ENCODE results near the gene PZP.
"Not testable (repeated sequence)": the region's sequence is repeated elsewhere in the genome, so short reads cannot be mapped to it uniquely, and the experiment has no call there.

PZP gene

DNA sequence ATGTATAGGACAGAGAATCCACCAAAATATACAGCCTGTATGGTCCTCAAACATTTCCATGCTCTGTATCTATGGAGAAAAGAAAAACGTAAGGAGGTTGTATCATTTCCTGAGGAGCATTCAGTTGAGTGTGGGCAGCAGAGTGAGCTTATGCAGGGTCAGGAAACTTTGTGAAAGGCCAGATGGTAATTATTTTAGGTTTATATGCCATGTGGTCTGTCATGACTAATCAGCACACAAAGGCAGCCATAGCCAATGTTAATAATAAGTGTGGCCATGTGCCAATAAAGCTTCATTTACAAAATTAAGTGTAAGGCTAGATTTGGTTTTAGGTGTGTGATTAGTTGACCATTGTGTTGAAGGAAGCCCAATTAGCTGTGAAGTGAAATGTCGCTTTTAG lies 59.3 kb downstream of the PZP start:
- no peaks in the 10 kb centered on the region for H3K27me3 Mint-ChIP-seq
- peaks cover 13% of the 10 kb centered on the region for H3K9me3 Mint-ChIP-seq
- H3K4me1 Mint-ChIP-seq (ENCODE audit: low read depth): peaks cover 19% of the 10 kb centered on the region
- DNase-seq: no peak
- H3K4me3 Mint-ChIP-seq: no peak overlapping the region
- H3K27ac Mint-ChIP-seq: no peak overlapping the region
- H3K36me3 Mint-ChIP-seq (ENCODE audit: low read depth): peaks cover 14% of the 10 kb centered on the region

DNA sequence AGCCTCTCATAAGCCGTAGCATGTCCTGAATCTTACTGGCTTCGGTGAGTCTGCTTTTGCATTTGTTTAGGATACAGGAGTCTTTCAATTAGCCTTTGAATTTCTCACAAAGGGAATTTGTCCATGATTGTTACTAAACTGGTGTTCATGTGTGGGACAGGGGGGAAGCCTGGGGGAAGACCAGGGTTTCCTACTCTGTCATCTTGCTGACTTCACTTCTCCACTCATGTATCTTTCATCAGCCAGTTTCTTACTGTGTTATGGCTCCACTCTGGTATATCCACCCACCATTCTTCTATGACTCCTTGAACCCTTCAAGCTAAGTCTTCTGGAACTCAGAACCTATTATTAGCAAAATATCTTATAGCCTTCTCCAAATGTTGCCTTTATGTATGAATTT lies 60.7 kb downstream of the PZP start:
- Mint-ChIP-seq H3K27ac (no peak overlapping the region), H3K36me3 (ENCODE audit: low read depth) (peaks cover 16% of the 10 kb centered on the region), H3K27me3 (no peaks in the 10 kb centered on the region), H3K9me3 (peaks cover 18% of the 10 kb centered on the region), H3K4me3 (no peak overlapping the region), H3K4me1 (ENCODE audit: low read depth) (peaks cover 19% of the 10 kb centered on the region)
- DNase-seq: no peak

DNA sequence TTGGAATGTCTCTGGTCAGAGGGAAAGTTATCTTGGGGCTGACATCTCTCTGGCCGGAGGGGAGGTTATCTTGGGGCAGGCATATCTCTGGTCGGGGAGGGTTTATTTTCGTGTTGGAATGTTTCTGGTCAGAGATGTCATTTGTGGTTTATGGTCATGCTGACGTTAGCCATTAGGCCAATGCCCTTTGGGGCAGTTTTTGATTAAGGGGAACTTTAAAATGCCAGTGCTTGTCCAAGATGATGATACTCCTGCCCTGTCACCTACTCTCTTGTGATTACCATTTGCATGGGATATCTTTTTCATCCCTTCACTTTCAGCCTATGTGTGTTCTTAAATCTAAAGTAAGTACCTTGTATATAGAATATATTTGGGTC lies 63.5 kb downstream of the PZP start:
- DNase-seq: no peak
- H3K27ac Mint-ChIP-seq: no peak overlapping the region
- H3K9me3 Mint-ChIP-seq: peaks cover 18% of the 10 kb centered on the region
- H3K4me1 Mint-ChIP-seq (ENCODE audit: low read depth): peaks cover 19% of the 10 kb centered on the region
- H3K4me3 Mint-ChIP-seq: no peak overlapping the region
- no peaks in the 10 kb centered on the region for H3K27me3 Mint-ChIP-seq
- peaks cover 13% of the 10 kb centered on the region for H3K36me3 Mint-ChIP-seq (ENCODE audit: low read depth)

DNA sequence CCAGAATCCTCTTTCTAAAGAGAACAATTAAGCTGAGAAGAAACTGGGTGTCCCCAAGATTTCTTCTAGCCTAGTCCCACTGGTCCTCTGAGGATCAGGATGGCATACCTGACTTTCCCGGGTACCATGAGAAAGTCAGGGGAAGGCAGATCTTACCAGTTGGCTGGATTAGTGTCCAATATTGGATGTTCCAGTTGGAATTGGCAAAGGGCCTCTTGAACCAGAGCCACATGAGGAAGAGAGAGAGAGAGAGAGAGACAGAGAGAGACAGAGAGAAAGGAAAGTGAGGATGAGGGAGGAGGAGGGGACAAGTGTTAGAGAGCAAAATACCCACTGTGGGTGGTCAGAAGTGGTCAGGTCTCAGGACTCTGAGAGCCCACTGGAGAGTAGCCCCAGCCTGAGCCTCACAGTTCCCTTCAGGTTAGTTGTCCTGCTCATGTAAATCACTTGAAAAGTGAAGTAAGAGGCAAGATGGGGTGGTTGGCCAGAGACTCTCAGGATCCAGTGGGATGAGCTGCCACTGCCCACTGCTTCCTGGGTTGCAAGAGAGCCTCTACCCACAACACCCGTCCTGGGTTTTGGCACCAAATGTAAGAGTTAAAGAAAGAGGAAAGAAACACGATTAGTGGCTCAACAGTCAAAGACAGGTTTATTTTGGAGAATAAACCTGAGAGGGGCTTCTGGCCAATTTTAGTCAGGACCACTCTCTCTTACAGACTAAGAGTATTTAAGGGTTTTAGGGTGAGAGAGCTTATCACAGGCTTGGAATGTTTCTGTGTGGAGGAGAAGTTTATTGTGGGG lies 64.1 kb downstream of the PZP start:
- H3K9me3 Mint-ChIP-seq: peaks cover 18% of the 10 kb centered on the region
- no peak for DNase-seq
- peaks cover 13% of the 10 kb centered on the region for H3K36me3 Mint-ChIP-seq (ENCODE audit: low read depth)
- H3K27me3 Mint-ChIP-seq: no peaks in the 10 kb centered on the region
- H3K27ac Mint-ChIP-seq: no peak overlapping the region
- H3K4me3 Mint-ChIP-seq: no peak overlapping the region
- H3K4me1 Mint-ChIP-seq (ENCODE audit: low read depth): peaks cover 19% of the 10 kb centered on the region

DNA sequence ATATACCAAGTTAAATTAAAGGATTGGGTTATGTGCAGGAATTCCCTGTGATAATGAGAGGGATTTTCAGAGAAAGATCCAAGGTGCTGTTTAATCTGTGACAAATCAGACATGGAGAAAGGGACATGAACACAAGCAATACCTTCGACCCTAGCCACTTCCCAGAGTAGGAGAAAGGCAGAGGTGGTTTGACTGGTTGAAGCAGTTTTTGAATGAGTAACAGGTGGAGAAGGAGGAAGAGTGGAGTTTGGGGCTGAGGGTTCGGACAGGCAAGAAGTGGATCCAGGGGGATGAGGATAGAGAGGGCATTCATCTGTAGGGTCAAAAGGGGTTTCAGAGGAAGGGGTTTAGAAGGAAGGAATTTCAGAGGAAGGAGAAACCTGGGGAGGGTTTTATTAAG lies 65.1 kb downstream of the PZP start:
- Mint-ChIP-seq H3K27ac (no peak overlapping the region), H3K4me3 (no peak overlapping the region), H3K4me1 (ENCODE audit: low read depth) (peaks cover 19% of the 10 kb centered on the region), H3K27me3 (no peaks in the 10 kb centered on the region), H3K36me3 (ENCODE audit: low read depth) (peaks cover 13% of the 10 kb centered on the region), H3K9me3 (peaks cover 18% of the 10 kb centered on the region)
- DNase-seq: no peak

DNA sequence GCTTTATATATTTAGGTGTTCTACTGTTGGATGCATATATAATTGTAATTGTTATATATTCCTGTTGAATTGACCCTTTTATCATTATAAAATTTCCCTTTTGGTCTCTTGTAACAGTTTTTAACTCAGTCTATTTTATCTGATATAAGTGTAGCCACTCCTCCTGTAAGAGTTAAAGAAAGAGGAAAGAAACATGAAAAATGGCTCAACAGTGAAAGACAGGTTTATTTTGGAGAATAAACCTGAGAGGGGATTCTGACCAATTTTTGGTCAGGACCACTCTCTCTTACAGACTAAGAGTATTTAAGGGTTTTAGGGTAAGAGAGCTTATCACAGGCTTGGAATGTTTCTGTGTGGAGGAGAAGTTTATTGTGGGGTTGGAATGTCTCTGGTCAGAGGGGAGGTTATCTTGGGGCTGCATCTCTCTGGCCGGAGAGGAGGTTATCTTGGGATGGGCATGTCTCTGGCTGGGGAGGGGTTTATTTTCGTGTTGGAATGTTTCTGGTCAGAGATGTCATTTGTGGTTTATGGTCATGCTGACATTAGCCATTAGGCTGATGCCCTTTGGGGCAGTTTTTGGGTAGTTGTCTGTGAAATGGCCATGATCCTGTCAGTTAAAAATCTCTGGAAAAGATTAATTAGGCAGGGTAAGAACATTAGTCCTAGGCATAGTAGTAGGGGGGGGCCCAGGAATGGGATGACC lies 68.5 kb downstream of the PZP start:
- H3K27me3 Mint-ChIP-seq; H3K4me3 Mint-ChIP-seq; H3K27ac Mint-ChIP-seq; DNase-seq; H3K4me1 Mint-ChIP-seq (ENCODE audit: low read depth); H3K36me3 Mint-ChIP-seq (ENCODE audit: low read depth): not testable (repeated sequence)
- H3K9me3 Mint-ChIP-seq: peaks cover 13% of the 10 kb centered on the region

DNA sequence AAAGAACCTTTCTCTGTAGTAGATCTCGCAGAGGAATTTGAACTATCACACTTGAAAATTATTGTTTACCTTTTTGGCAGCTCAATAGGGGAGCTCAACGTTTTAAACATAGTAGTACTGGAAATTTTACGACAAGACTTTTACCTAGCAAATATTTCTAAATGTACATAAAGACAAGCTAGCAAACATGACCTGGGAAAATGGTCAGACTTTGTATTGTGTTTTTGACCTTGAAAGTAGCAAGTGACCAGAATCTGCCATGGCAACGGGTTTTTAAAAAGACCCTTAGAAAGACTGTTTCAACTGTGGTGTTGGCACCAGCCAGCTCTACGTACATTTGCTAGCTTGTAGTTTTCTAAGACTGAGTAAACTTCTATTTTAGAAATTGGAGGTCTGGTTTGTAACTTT lies 72.3 kb downstream of the PZP start:
- Mint-ChIP-seq H3K4me1 (ENCODE audit: low read depth) (peaks cover 2% of the 10 kb centered on the region), H3K9me3 (no peaks in the 10 kb centered on the region), H3K27me3 (no peaks in the 10 kb centered on the region), H3K27ac (no peak overlapping the region), H3K36me3 (ENCODE audit: low read depth) (no peaks in the 10 kb centered on the region), H3K4me3 (no peak overlapping the region)
- no peak for DNase-seq

DNA sequence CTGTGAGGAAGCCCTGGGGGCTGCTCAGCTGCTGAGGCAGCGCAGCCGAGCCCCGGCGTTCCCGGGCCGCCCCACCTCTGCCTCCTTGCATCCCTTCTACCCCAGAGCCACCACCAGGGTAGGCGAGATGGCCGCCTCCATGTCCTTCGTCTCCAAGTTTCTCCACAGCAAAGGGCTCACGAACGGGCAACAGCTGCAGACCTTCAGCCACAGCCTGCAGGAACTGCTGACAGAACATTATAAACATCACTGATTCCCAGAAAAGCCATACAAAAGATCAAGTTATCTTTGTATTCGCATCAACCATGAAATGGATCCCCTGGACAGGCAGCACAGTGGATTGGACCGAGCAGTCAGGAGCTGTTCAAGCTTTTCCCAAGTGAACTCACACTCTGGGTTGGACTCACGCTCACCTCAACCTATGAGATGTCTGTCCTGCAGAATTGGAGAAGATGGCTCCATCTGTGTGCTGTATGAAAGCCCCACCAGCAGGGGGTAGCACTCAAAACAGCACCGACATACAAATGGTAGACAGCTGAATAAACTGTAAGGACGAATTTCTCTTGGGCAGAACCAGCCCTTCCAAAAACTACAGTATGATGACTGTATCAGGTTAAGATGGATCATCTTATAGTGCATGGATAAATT lies 73.1 kb downstream of the PZP start:
- Mint-ChIP-seq H3K36me3 (ENCODE audit: low read depth) (no peaks in the 10 kb centered on the region), H3K4me1 (ENCODE audit: low read depth) (peaks cover 2% of the 10 kb centered on the region), H3K9me3 (no peaks in the 10 kb centered on the region), H3K27me3 (no peaks in the 10 kb centered on the region), H3K27ac (no peak overlapping the region), H3K4me3 (no peak overlapping the region)
- no peak for DNase-seq

DNA sequence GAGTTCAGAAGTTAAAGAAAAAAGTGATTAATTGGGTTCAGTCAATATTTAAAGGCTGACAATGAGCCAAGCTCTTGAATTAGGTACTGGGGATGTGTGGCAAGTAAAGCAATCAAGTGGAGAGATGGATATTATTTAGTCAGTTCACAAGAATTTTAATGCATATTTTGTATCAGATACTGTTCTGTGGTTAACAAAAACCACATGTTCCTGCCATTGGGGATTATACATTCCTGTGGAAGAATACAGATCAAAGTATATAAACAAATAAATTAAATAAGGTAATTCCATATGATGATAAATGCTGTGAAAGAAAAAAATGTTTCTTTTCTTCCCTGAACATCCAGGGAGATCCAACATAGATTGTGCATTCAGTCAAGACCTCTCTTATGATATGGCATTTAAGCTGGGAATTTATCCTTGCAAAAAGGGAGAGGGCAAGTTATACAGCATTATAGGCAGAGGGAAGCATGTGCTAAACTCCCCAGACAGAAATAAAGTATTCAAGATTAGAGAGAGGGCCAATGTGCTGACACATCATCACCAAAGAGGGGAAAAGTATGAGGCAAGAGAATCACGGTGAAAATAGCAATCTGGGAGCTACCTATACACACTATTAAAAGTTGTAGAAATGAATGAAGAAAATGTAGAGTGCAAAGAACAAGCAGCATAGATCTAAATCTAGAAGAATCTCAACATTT lies 74.8 kb downstream of the PZP start:
- DNase-seq: no peak
- no peak overlapping the region for H3K27ac Mint-ChIP-seq
- H3K4me1 Mint-ChIP-seq (ENCODE audit: low read depth): peaks cover 2% of the 10 kb centered on the region

DNA sequence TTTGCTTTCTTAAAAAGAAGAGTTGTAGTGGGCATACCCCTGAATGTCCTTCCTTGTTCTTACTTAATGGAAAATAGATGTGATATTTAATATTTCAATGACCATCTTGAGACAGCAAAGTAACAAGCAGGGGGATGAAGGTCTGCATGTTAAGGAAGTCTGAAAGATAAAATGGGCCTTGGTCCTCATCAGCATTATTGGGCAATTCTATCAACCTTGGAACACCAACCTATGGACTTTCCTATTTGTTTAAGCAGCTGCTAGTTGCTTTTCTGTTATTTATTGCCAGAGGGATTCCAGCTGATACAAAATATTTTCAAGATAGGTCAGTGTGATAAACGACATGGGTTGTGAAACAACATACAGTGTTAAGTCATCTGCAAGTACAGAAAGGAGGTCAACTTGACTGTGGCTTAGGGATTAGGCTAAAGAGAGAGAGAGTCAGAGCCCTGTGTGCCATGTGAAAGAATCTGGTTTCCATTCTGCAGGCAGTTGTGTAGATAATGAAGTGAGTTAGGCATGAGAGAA lies 76.1 kb downstream of the PZP start:
- H3K27ac Mint-ChIP-seq: no peak overlapping the region
- H3K4me1 Mint-ChIP-seq (ENCODE audit: low read depth): peaks cover 2% of the 10 kb centered on the region
- H3K4me3 Mint-ChIP-seq: no peak overlapping the region
- no peaks in the 10 kb centered on the region for H3K27me3 Mint-ChIP-seq
- peaks cover 10% of the 10 kb centered on the region for H3K36me3 Mint-ChIP-seq (ENCODE audit: low read depth)
- H3K9me3 Mint-ChIP-seq: peaks cover 2% of the 10 kb centered on the region
- DNase-seq: no peak

More for the DNA sequence above, 74.8 kb downstream of the PZP start:
- Mint-ChIP-seq H3K27me3 (no peaks in the 10 kb centered on the region), H3K4me3 (no peak overlapping the region), H3K36me3 (ENCODE audit: low read depth) (no peaks in the 10 kb centered on the region), H3K9me3 (peaks cover 2% of the 10 kb centered on the region)

DNA sequence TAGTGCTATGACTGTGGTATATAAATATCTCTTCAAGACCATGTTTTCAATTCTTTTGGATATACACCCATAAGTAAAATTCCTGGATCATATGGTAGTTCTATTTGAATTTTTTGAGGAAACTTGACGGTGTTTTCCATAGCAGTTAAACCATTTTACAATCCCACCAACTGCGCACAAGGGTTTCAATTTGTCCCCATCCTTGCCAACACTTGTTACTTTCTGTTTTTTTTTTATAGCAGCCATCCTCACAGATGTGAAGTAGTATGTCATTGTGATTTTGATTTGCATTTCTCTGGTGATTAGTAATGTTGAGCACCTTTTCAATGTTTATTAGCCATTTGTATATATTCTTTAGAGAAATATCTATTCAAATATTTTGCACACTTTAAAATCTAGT lies 78.0 kb downstream of the PZP start:
- peaks cover 2% of the 10 kb centered on the region for H3K9me3 Mint-ChIP-seq
- H3K36me3 Mint-ChIP-seq (ENCODE audit: low read depth): peaks cover 10% of the 10 kb centered on the region
- no peak overlapping the region for H3K4me3 Mint-ChIP-seq
- DNase-seq: no peak
- H3K4me1 Mint-ChIP-seq (ENCODE audit: low read depth): peaks cover 2% of the 10 kb centered on the region
- H3K27ac Mint-ChIP-seq: no peak overlapping the region
- H3K27me3 Mint-ChIP-seq: no peaks in the 10 kb centered on the region

DNA sequence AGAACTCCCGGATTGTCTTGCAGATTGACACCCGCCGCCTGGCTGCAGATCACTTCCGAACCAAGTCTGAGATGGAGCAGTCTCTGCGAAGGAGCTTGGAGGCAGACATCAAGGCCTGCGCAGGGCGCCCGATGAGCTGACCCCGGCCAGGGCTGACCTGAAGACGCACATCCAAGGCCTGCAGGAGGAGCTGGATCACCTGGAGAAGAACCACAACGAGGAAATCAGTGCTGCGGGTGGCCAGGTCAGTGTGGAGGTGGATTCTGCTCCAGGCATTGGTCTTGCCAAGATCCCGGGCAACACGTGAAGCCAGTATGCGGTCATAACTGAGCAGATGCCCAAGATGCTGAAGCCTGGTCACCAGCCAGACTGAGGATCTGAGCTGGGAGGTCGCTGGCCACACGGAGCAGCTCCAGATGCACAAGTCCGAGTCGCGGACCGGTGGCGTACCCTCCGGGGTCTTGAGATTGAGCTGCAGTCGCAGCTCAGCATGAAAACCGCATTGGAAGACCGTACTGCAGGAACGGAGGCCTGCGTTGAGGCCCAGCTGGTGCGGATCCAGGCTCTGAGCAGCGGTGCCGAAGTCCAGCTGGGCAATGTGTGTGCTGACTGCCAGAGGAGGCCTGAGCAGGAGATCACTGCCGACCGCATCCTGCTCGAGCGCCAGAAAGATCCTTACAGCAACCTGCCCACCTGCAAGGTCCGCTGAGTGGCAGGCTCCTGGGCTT lies 80.1 kb downstream of the PZP start:
- H3K27me3 Mint-ChIP-seq: no peaks in the 10 kb centered on the region
- H3K36me3 Mint-ChIP-seq (ENCODE audit: low read depth): peaks cover 10% of the 10 kb centered on the region
- peaks cover 1% of the 10 kb centered on the region for H3K4me1 Mint-ChIP-seq (ENCODE audit: low read depth)
- no peak overlapping the region for H3K27ac Mint-ChIP-seq
- no peak overlapping the region for H3K4me3 Mint-ChIP-seq
- peaks cover 2% of the 10 kb centered on the region for H3K9me3 Mint-ChIP-seq
- no peak for DNase-seq

DNA sequence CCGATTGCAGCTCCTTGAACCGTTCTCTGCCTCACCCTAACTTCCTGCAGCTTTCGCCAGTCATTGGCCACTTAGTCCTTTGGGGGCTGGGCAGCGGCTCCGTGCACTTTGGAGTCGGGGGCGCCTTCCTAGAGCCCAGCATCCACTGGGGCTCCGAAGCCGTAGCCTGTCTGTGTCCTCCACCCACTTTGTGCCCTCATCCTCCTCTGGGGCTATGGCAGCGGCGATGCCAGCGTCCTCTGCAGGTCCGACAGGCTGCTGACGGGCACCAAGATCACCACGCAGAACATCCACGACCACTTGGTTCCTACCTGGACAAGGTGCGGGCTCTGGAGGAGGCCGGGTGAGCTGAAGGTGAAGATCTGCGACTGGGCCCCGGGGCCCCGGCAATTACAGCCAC lies 80.7 kb downstream of the PZP start:
- Mint-ChIP-seq H3K27me3 (no peaks in the 10 kb centered on the region), H3K4me3 (no peak overlapping the region)

More for the DNA sequence above, 80.7 kb downstream of the PZP start:
- H3K4me1 Mint-ChIP-seq (ENCODE audit: low read depth): no peaks in the 10 kb centered on the region
- H3K36me3 Mint-ChIP-seq (ENCODE audit: low read depth): peaks cover 10% of the 10 kb centered on the region
- no peak overlapping the region for H3K27ac Mint-ChIP-seq
- H3K9me3 Mint-ChIP-seq: peaks cover 2% of the 10 kb centered on the region
- DNase-seq: no peak

Data from activated T-cell treated with anti-CD3 and anti-CD28 coated beads, Interleukin-2, amount 50 U/mL, for 24 hours (primary cell).